Tibial artery (tissue), 4 donors: ENCODE results near the gene ITGBL1.

Experiments
- DNase-seq, 2 donors: peaks; one replicate each; pipeline ENCODE4 v3.0.0-alpha.2; 2019
- H3K27ac ChIP-seq, 2 donors: fragments of 200-600 bp; sonication (generic) in 1 of 2; 1 replicate in 1 of 2; 2 replicates in 1 of 2; pipeline ENCODE4 v1.5.1; 2018 to 2019; ENCODE audit warnings: mild to moderate bottlenecking in 1 of 2
- H3K27me3 ChIP-seq, 2 donors: fragments of 200-600 bp; sonication (generic) in 1 of 2; one replicate each; pipeline versions ENCODE4 v1.5.1 to v1.6.0; 2016 to 2019
- H3K36me3 ChIP-seq, 3 donors: fragments of 200-600 bp; sonication (generic) in 2 of 3; one replicate each; pipeline ENCODE4 v1.5.1; 2016 to 2019; ENCODE audit warnings: mild to moderate bottlenecking in 2 of 3
- H3K4me1 ChIP-seq, 4 donors: fragments of 200-600 bp; sonication (generic) in 2 of 4; 1 replicate in 3 of 4; 2 replicates in 1 of 4; pipeline ENCODE4 v1.5.1; 2016 to 2019
- H3K4me3 ChIP-seq, 2 donors: fragments of 200-600 bp; sonication (generic) in 1 of 2; 1 replicate in 1 of 2; 2 replicates in 1 of 2; pipeline ENCODE4 v1.5.1; 2018 to 2019; ENCODE audit warnings: mild to moderate bottlenecking in 2 of 2
- H3K9me3 ChIP-seq, 3 donors: fragments of 200-600 bp; sonication (generic) in 1 of 3; one replicate each; pipeline ENCODE4 v1.5.1; 2016 to 2019
- CTCF ChIP-seq, 2 experiments: fragments of 200-600 bp in 1 of 2; fragments of 450-650 bp in 1 of 2; IDR thresholded peaks; one replicate each; pipeline ENCODE4 v1.5.1; 2017 to 2019; ENCODE audit warnings: antibody characterized with exemption in 2 of 2, mild to moderate bottlenecking in 1 of 2, moderate library complexity in 1 of 2
- intact Hi-C: fragments of 100-400 bp; cut with DNase I; formaldehyde crosslinking; loops from one replicate; pipeline ENCODE4 v1.15.0; 2023; ENCODE audit warnings: low total_unique reads

The ITGBL1 gene

GRCh38 chr13:101493541-101493940 is 41.1 kb downstream of the ITGBL1 start:
- no peak for DNase-seq
- intact Hi-C loops, result no loop called here
- Histone ChIP-seq H3K27me3 (no peaks in the 10 kb centered on the region), H3K4me3 (no peak overlapping the region), H3K9me3 (no peaks in the 10 kb centered on the region), H3K27ac (no peak overlapping the region), H3K4me1 (peaks cover 0 to 29% (median 6%) of the 10 kb centered on the region in 4 donors), H3K36me3 (no peaks in the 10 kb centered on the region)
- no peak for TF ChIP-seq CTCF (IDR thresholded peaks at IDR 0.05)

GRCh38 chr13:101499406-101499805 is 46.9 kb downstream of the ITGBL1 start:
- peaks cover 0 to 33% (median 0%) of the 10 kb centered on the region in 4 donors for H3K4me1 ChIP-seq
- no peaks in the 10 kb centered on the region for H3K36me3 ChIP-seq
- no peaks in the 10 kb centered on the region for H3K27me3 ChIP-seq
- peak overlapping the region in 1 of 2 donors; percentile 28 for H3K4me3 ChIP-seq
- no peaks in the 10 kb centered on the region for H3K9me3 ChIP-seq
- no peak for DNase-seq
- no peak for TF ChIP-seq CTCF (IDR thresholded peaks at IDR 0.05)
- intact Hi-C loops, result no loop called here
- peak overlapping the region; percentile 66 to 69 for H3K27ac ChIP-seq

DNA sequence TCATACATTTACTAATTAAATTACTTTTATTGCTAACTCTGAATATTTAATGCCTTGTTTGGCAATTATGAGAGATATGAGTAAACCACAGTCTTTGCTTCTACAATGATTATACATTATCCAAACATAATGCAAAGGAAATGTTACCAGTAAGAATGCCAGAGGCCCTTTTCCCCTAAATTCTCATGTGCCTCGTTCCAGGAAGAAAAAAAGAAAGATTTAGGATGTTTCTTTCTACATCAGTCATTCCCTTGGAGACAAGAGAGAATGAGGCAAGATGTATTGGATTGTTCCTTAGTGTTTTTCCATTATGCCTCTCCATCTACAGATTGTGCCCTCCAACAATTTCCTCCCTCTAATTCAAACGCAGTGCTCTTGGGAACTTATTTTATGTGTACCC is 50.1 kb downstream of the ITGBL1 start:
- TF ChIP-seq CTCF (IDR thresholded peaks at IDR 0.05), result no peak
- Histone ChIP-seq H3K9me3 (no peaks in the 10 kb centered on the region), H3K36me3 (no peaks in the 10 kb centered on the region), H3K27me3 (no peaks in the 10 kb centered on the region), H3K4me3 (no peak overlapping the region), H3K4me1 (peaks cover 0 to 42% (median 0%) of the 10 kb centered on the region in 4 donors), H3K27ac (no peak overlapping the region)
- intact Hi-C loops, result no loop called here
- DNase-seq, result no peak

- no peak overlapping the region for H3K4me3 ChIP-seq
- no peak for TF ChIP-seq CTCF (IDR thresholded peaks at IDR 0.05)
- peaks cover 0 to 22% (median 0%) of the 10 kb centered on the region in 4 donors for H3K4me1 ChIP-seq
- intact Hi-C loops, result no loop called here
- H3K36me3 ChIP-seq, result no peaks in the 10 kb centered on the region
- no peak for DNase-seq
- H3K27ac ChIP-seq, result no peak overlapping the region
- no peaks in the 10 kb centered on the region for H3K9me3 ChIP-seq
- no peaks in the 10 kb centered on the region for H3K27me3 ChIP-seq
Observed at GRCh38 chr13:101511161-101511560, 58.7 kb downstream of the ITGBL1 start.

- peaks cover 0 to 22% (median 0%) of the 10 kb centered on the region in 4 donors for H3K4me1 ChIP-seq
- no peak for DNase-seq
- H3K27ac ChIP-seq, result peak overlapping the region; percentile 10 to 22
- no peaks in the 10 kb centered on the region for H3K36me3 ChIP-seq
- no peak overlapping the region for H3K4me3 ChIP-seq
- intact Hi-C loops, result no loop called here
- H3K9me3 ChIP-seq, result no peaks in the 10 kb centered on the region
- no peak for TF ChIP-seq CTCF (IDR thresholded peaks at IDR 0.05)
- H3K27me3 ChIP-seq, result no peaks in the 10 kb centered on the region
Observed at GRCh38 chr13:101511766-101512165, 59.3 kb downstream of the ITGBL1 start.

DNA sequence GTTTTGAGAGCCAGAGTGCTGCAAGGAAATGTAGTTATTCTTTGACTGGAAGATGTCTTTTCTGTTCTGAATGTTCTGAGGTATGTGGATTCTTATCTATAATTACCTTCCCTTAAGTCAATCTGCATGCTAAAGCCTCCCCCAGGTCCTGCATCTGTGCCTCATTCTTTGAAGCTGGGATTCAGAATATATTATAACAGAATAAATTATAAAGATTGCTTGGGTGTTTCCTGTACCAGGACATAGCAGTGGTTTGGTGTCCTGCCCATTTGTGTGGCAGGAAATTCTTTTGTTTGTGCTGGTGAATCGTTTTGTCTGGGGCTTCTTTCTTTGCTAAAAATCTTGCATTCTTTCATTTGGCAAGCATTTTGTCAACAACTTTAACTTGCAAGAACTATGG is 60.2 kb downstream of the ITGBL1 start:
- Histone ChIP-seq H3K27ac (peak overlapping the region in 1 of 2 donors; percentile 22), H3K4me3 (no peak overlapping the region), H3K36me3 (no peaks in the 10 kb centered on the region), H3K27me3 (no peaks in the 10 kb centered on the region), H3K9me3 (no peaks in the 10 kb centered on the region), H3K4me1 (peaks cover 0 to 22% (median 0%) of the 10 kb centered on the region in 4 donors)
- intact Hi-C loops, result no loop called here
- no peak for TF ChIP-seq CTCF (IDR thresholded peaks at IDR 0.05)
- no peak for DNase-seq
